NCI-H1092 treated with DMSO at 0.1 percent for 48 hours (cell line): Measurements from ENCODE around the gene LSMEM2.
"Not testable (repeated sequence)": the region's sequence is repeated elsewhere in the genome, so short reads cannot be mapped to it uniquely, and the experiment has no call there.

Experiments
- DNase-seq: peaks from one replicate; lab custom pipeline; 2025; lab: John Stamatoyannopoulos, UW

The LSMEM2 gene

DNA sequence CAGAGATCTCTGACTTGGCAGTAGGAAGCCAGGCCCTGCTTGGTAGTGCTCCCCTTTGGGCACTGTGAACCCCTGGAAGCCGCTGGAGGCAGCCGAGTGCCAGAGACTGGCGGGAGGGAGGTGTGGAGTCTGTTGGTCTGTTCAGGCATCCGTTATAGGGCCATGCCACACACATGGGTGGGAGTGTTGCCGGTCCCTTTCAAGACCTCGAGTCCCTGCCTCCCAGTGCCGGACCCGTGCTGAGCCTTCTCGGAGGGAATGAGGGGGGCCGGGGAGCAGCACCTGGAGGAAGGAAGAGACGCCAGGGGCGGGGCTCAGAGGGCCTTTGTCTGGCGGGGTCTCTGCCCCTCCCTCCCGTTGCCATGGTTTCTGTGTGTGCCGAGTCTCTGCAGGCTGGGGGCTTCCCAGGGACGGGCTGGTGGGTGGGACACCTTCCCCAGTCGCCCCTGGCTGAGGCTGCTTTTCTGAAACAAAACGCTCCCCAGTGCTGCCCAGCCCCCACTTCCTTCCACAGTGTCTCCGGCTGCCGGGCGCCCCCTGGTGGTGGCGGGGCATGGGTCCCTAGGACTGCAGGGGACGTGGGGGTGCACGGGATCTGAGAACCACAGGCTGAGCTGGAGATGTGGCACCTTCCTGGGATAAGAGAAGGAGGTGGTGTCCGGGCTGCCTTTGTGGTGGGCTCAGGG is 32.9 kb upstream of the LSMEM2 start:
- DNase-seq: peak; percentile 60

DNA sequence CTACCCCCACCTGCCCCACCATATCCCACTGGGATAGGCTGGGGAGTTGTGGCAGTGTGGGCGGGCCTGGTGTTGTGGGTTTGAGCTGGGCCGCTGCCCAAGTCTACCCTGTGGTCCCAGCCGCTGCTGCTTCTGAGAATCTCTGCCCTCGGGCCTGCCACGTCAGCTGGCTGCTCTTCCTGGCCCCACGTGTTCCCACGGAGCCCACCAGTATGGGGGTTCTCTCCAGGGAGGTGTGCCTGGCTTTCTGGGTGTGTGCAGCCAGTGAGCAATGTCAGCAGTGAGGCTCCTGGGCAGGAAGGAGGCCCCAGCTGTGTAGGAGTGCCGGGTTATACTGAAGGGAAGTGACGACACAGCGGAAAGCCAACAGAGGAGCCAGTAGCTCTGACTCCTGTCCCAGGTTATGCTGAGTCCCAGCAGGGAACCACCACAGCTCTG is 32.4 kb upstream of the LSMEM2 start:
- no peak for DNase-seq

- DNase-seq: no peak
Observed at GRCh38 chr3:50248387-50248786, 30.5 kb upstream of the LSMEM2 start.

- DNase-seq: no peak
Observed at GRCh38 chr3:50249457-50249856, 29.4 kb upstream of the LSMEM2 start.

GRCh38 chr3:50250514-50250913 is 28.4 kb upstream of the LSMEM2 start:
- DNase-seq: no peak

- no peak for DNase-seq
Observed at GRCh38 chr3:50251220-50251619, 27.7 kb upstream of the LSMEM2 start.

DNA sequence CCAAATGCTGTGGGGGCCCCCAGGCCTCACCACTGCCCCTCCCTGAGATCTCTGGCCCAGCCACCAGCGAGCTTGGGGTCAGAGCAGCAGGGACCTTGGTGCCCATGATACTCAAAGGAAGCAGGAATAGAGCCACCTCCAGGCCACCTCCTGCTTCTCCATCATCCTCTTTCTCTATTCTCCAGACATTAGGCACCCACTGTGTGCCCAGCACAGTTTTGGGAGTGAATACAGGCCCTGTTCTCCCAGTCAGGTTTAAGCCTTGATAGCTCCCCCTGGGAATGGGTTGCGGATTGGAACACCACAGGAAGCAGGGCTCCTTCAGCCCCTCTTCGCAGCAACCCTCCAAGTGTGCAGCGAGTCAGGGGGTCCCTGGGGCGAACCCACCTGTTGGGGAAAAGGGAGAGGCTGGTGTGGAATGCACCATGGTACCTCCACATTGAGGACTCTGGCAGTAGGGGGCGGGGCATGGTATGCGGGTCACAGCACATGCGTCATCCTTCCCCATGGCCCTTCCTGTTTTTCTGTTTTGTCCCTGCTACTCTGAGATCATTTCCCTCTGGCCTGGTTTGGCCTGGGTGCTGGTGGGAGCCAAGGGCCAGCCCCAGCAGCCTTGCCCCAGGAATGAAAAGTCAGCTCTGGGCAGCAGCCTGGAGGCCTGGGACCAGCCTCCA is 24.2 kb upstream of the LSMEM2 start:
- no peak for DNase-seq

- no peak for DNase-seq
Observed at GRCh38 chr3:50255251-50255615, 23.7 kb upstream of the LSMEM2 start.

- no peak for DNase-seq
Observed at GRCh38 chr3:50256978-50257890, 21.7 kb upstream of the LSMEM2 start.

- DNase-seq: no peak
Observed at GRCh38 chr3:50258029-50258680, 20.7 kb upstream of the LSMEM2 start.

DNA sequence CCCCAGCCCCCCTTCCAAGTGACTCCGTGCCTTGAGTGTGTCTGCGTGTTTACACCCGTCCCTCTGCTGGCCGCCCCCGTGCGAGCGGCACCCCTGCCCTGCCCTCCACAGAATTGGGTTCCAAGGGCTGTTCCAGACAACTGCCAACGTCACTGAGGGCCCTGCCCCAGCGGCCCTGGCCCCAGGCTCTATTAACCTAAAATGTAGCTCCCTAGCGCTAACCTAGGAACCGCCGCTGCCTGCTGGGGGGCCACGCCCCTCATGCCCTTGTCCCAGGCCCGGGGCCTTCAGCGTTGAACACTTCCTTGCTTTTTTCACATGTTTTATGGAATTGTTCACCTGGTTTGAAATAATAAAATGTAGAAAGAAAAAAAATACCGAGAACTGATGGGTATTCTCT is 19.9 kb upstream of the LSMEM2 start:
- no peak for DNase-seq

DNA sequence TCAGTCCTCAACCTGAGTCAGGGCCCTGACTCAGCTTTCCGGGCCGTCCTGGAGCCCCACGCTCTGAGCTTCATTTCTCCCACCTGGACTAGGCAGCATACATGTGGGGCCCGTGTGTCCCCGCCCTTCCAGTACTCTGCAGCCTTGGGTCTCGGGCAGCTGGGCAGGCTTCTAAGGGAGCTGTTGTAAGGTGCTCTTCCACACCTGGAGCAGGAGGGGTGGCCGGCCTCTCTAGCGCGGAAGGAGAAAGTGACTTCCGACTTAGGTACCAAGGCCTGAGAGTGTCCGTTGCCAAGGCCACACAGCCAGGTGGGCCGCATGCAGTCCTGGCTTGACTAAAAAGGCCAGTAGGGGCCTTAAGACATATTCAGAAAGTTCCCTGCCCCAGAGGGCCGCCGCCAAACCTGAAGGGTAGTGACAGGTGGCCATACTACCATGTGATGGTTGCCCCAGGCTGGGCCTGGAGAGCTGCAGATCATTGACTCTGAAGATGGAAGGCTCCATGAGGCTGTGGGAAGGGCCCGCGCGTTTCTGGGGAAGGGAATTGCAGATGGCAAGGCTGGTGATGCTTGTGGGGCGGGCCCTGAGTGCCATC is 19.4 kb upstream of the LSMEM2 start:
- DNase-seq: no peak

GRCh38 chr3:50260027-50260941 is 18.6 kb upstream of the LSMEM2 start:
- DNase-seq: peak; percentile 73

GRCh38 chr3:50260942-50261441 is 17.9 kb upstream of the LSMEM2 start:
- no peak for DNase-seq

GRCh38 chr3:50261505-50261904 is 17.4 kb upstream of the LSMEM2 start:
- DNase-seq: no peak

DNA sequence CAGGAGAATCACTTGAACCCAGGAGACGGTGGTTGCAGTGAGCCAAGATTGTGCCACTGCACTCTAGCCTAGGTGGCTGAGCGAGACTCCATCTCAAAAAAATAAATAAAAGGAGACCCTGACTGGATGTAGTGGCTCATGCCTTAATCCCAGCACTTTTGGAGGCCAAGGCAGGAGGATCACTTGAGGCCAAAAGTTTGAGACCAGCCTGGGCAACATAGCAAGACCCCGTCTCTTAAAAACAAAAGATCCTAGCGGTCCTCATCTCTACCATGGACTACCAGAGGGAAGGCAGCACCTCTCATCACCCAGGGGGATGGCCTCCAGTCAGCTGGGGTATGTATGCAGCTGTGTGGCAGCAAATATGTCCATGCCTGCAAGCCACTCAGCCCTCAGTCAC is 16.7 kb upstream of the LSMEM2 start:
- not testable (repeated sequence) for DNase-seq

GRCh38 chr3:50262778-50263177 is 16.1 kb upstream of the LSMEM2 start:
- no peak for DNase-seq

- DNase-seq: no peak
Observed at GRCh38 chr3:50263478-50264382, 15.2 kb upstream of the LSMEM2 start.

GRCh38 chr3:50264383-50264963 is 14.4 kb upstream of the LSMEM2 start:
- DNase-seq: no peak
